Skeletal muscle tissue (tissue), 4 donors: Measurements from ENCODE around the gene ADAM17. TPM values are rescaled to one million over a fixed set of nuclear protein-coding genes. Genes with fewer than 3 reads are reported as not detected.
"Not testable (repeated sequence)": the region's sequence is repeated elsewhere in the genome, so short reads cannot be mapped to it uniquely, and the experiment has no call there.

Source experiments
- H3K27ac ChIP-seq: one replicate; pipeline ENCODE4 v1.7.0; 2013; ENCODE audit warnings: mild to moderate bottlenecking, low read depth, low read length, inconsistent platforms
- H3K27me3 ChIP-seq, 3 donors: one replicate each; pipeline ENCODE4 v1.7.0; 2013; ENCODE audit warnings: low read length in 3 of 3; ENCODE audit not compliant: control insufficient read depth in 3 of 3, insufficient read depth in 3 of 3
- H3K36me3 ChIP-seq, 3 donors: one replicate each; pipeline ENCODE4 v1.7.0; 2013; ENCODE audit warnings: low read length in 3 of 3; ENCODE audit not compliant: control insufficient read depth in 3 of 3, insufficient read depth in 3 of 3
- H3K4me1 ChIP-seq, 3 donors: one replicate each; pipeline ENCODE4 v1.7.0; 2013; ENCODE audit warnings: low read length in 3 of 3, mild to moderate bottlenecking in 3 of 3; ENCODE audit not compliant: control insufficient read depth in 3 of 3, insufficient read depth in 3 of 3
- H3K4me3 ChIP-seq, 3 donors: one replicate each; pipeline ENCODE4 v1.7.0; 2013; ENCODE audit warnings: low read length in 3 of 3
- H3K9ac ChIP-seq, 3 donors: one replicate each; pipeline ENCODE4 v1.7.0; 2013; ENCODE audit warnings: low read length in 3 of 3, mild to moderate bottlenecking in 3 of 3, moderate library complexity in 2 of 3, low read depth in 1 of 3
- H3K9me3 ChIP-seq, 3 donors: one replicate each; pipeline ENCODE4 v1.7.0; 2013; ENCODE audit warnings: low read length in 3 of 3; ENCODE audit not compliant: control insufficient read depth in 3 of 3
- total RNA-seq: library from RNA; depleted of rRNA; stranded (reverse); fragments of >200 nt; gene quantifications from one replicate; pipeline ENCODE4 v1.2.3, GENCODE V29; 2014
- donor health status: Osteomylitis.

ADAM17 gene
- 20.4 TPM for total RNA-seq

DNA sequence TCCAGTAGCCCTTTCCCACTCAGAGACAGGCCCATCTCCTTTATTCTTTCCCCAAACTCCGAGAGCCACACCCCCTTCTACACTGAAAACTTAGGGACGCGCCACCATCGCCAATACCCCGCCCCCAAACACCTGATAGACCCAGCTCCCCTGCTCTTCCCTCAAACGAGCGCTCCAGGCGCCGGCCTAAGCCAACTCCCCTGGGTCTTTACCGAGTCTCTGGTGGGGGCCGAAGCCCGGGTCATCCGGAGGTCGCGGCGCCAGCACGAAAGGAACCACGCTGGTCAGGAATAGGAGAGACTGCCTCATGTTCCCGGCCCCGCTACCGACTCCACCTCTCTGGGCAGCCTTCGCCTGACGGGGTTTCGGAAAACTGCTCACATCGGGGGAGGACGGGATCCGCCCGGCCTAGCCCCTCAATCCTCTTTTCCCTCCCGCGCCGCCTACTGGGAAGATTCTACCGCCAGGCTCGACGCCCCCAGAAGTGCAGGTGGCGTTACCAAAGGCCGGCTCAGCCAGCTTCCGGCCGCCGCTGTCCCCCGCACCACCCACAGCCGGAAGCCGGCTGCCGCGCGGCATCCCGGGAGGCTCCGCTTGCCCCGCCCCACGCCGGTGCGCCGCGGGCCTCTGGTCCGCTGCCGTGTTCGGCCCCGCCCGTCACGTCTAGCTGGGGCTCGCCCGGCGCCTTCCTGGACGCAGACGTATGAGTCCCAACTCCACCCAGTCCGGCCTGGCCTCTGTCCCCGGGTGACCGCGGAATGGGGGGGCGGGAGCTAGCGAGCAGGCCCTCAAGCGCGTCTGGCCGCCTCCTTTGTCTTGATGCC is at the start of gene ADAM17:
TSS of gene ADAM17 (minus strand) at position 534 of the 824 bp plus-strand sequence. CDS start at position 309, 225 bp downstream.
- peak within 1 kb of the TSS; percentile 96 to 100 (median 98) for H3K9ac ChIP-seq
- peaks cover 14 to 21% (median 21%) of the 10 kb centered on the region in 3 donors for H3K4me1 ChIP-seq

DNA sequence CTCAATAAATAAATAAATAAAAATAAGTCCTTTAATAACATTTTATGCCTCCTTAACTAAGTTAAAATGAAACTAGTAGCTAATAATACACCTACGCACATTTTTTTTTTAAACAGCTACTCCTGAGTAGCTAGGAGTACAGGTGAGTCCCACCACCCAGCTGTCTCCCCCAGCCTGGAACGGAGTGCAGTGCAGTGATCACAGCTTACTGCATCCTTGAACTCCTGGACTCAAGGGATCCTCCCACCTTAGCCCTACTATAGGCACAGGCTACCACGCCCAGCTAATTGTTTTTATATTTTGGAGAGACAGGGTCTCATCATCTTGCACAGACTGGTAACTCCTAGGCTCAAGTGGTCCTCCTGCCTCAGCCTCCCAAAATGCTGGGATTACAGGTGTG is 46.8 kb upstream of the ADAM17 start:
- Histone ChIP-seq H3K27me3 (no peaks in the 10 kb centered on the region), H3K27ac (no peak overlapping the region), H3K9me3 (peaks cover 0 to 3% (median 0%) of the 10 kb centered on the region in 3 donors), H3K4me3 (no peak overlapping the region), H3K9ac (no peak overlapping the region), H3K4me1 (no peaks in the 10 kb centered on the region), H3K36me3 (peaks cover 2 to 6% (median 4%) of the 10 kb centered on the region in 3 donors)

More for the DNA sequence above, at the start of gene ADAM17:
- Histone ChIP-seq H3K4me3 (peak within 1 kb of the TSS; percentile 88 to 94 (median 93)), H3K36me3 (no peaks in the 10 kb centered on the region), H3K27ac (peak within 1 kb of the TSS; percentile 98), H3K9me3 (no peaks in the 10 kb centered on the region), H3K27me3 (no peaks in the 10 kb centered on the region)

DNA sequence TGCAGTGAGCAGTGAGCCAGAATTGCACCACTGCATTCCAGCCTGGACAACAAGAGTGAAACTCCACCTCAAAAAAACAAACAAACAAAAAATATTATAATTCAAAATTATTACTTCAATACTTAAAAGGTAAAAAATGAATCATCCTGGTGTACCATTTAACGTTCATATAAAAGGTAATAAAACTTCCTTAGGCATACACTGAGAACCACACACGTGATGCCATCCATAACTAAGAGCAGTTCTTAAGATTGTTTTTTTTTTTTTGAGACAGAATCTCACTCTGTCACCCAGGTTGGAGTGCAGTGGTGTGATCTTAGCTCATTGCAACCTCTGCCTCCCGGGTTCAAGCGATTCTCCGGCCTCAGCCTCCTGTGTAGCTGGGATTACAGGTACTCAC is 45.8 kb upstream of the ADAM17 start:
- no peak overlapping the region for H3K9ac ChIP-seq
- peaks cover 0 to 5% (median 4%) of the 10 kb centered on the region in 3 donors for H3K4me1 ChIP-seq
- no peaks in the 10 kb centered on the region for H3K27me3 ChIP-seq
- peaks cover 0 to 3% (median 0%) of the 10 kb centered on the region in 3 donors for H3K9me3 ChIP-seq
- no peak overlapping the region for H3K27ac ChIP-seq
- H3K4me3 ChIP-seq: no peak overlapping the region
- peaks cover 2 to 6% (median 4%) of the 10 kb centered on the region in 3 donors for H3K36me3 ChIP-seq

DNA sequence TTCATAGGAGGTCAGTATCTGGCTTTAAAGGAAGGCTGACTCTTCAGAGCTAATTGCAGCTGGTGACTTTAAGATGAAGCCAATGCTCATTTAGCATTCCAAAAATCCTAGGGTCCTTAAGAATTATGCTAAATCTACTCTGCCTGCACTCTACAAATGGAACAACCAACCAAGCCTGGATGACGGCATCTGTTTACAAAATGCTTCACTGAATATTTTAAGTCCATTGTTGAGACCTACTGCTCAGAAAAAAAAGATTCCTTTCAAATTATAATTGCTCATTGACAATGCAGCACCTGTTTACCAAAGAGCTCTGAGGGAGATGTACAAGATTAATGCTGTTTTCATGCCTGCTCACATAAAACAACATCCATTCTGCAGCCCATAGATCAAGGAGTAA is 43.8 kb upstream of the ADAM17 start:
- peaks cover 3 to 20% (median 9%) of the 10 kb centered on the region in 3 donors for H3K4me1 ChIP-seq
- H3K9me3 ChIP-seq: peaks cover 0 to 3% (median 0%) of the 10 kb centered on the region in 3 donors
- H3K36me3 ChIP-seq: peaks cover 2 to 6% (median 4%) of the 10 kb centered on the region in 3 donors
- H3K27me3 ChIP-seq: no peaks in the 10 kb centered on the region
- H3K4me3 ChIP-seq: no peak overlapping the region
- no peak overlapping the region for H3K9ac ChIP-seq
- no peak overlapping the region for H3K27ac ChIP-seq

DNA sequence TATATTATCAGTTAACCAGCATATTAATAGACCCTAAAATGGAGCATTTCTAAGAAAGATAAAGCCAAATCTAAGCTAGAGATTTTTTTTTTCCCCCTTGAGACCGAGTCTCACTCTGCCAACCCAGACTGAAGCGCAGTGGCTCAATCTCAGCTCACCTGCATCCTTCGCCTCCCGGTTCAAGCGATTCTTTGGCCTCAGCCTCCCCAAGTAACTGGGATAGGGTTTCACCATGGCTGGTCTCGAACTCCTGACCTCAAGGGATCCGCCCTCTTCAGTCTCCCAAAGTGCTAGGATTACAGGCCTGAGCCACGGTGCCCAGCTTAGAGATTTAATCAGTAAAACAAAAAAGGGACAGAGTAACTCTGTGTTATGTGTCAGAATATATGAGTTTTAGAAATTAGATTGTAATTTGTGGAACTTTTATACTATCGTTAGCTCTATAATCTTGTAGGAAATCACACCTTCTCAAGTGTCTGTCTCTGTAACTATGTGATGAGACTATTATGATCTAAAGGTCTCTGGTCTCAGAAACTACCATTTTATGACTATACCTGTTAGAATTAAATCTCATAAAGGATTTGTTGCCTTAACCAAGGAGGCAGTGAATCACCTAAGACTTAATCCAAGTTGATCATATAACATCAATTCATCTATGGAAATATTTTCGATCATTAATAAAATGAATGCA is 41.1 kb upstream of the ADAM17 start:
- H3K36me3 ChIP-seq: peaks cover 2 to 7% (median 6%) of the 10 kb centered on the region in 3 donors
- no peak overlapping the region for H3K9ac ChIP-seq
- no peak overlapping the region for H3K27ac ChIP-seq
- peaks cover 6 to 28% (median 14%) of the 10 kb centered on the region in 3 donors for H3K4me1 ChIP-seq
- H3K9me3 ChIP-seq: peaks cover 0 to 3% (median 0%) of the 10 kb centered on the region in 3 donors
- no peaks in the 10 kb centered on the region for H3K27me3 ChIP-seq
- H3K4me3 ChIP-seq: no peak overlapping the region

DNA sequence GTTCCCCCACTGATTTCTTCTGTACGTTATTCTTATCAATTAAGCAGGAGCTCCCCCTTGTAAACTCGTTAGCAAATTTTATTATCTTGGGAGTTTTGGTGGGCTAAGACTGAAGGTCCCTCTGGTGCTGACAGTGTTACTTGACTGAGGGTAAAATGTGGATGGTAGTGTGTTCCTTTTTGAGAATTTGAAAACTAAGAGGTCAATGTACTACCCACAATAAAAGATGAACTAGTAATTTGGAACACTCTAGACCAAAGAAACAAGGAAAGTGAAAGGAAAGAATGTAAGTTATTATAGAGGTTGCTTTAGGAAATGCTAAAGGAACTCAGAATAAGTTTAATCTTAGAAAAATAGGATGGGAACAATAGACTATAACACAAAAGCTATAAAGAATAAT is 40.1 kb upstream of the ADAM17 start:
- H3K27me3 ChIP-seq: no peaks in the 10 kb centered on the region
- H3K4me1 ChIP-seq: peaks cover 6 to 28% (median 14%) of the 10 kb centered on the region in 3 donors
- H3K9me3 ChIP-seq: peaks cover 0 to 3% (median 0%) of the 10 kb centered on the region in 3 donors
- no peak overlapping the region for H3K27ac ChIP-seq
- H3K4me3 ChIP-seq: no peak overlapping the region
- H3K9ac ChIP-seq: no peak overlapping the region
- H3K36me3 ChIP-seq: peaks cover 2 to 12% (median 7%) of the 10 kb centered on the region in 3 donors

DNA sequence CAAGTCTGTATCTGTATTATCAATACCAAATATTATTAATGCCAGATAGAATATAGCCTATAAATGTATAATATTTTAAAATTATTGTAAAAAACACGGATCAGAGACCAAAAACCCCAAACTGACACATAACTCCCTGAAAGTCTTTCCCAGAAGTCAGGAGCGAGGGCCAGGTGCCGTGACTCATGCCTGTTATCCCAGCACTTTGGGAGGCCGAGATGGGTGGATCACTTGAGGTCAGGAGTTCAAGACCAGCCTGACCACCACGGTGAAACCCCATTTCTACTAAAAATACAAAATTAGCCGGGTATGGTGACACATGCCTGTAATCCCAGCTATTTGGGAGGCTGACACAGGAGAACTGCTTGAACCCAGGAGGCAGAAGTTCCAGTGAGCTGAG is 39.6 kb upstream of the ADAM17 start:
- not testable (repeated sequence) for H3K9ac ChIP-seq, H3K9me3 ChIP-seq, H3K27me3 ChIP-seq, H3K4me3 ChIP-seq, H3K36me3 ChIP-seq, H3K27ac ChIP-seq
- peaks cover 6 to 28% (median 14%) of the 10 kb centered on the region in 3 donors for H3K4me1 ChIP-seq

DNA sequence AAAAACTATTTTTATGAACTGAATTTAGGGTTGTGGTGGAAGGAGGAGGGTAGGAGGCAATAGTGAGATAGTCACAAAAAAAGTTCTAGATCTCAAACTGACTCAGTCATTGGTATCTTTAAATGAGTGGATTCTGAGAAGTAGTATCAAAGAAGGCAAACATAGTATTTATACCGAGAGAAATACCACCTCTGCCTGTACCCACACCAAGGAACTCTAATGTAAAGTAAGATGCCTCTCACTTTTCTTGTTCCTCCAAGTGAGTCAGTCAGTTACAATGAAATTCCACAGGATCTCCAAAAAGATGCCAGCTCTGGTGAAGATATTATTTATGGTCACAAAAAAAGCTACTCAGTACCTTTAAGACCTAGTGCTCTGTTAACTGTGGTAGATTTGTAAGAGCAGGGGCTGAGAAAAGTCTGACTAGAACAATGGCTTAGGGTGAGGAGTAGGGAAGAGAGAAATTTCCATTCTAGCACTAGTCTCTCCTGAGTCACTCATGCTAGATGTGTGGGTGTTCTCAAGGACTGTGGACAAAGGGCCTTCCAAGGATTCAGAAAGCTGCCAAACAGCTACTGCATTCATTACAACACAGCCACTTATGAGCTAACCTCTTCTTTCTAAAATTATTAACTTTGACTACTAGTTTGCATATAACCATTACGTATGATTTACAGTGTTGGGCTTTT is 38.9 kb upstream of the ADAM17 start:
- Histone ChIP-seq H3K9ac (no peak overlapping the region), H3K27ac (peak overlapping the region; percentile 33), H3K4me1 (peaks cover 6 to 28% (median 14%) of the 10 kb centered on the region in 3 donors), H3K27me3 (no peaks in the 10 kb centered on the region), H3K9me3 (no peaks in the 10 kb centered on the region), H3K4me3 (no peak overlapping the region), H3K36me3 (peaks cover 0 to 7% (median 5%) of the 10 kb centered on the region in 3 donors)

DNA sequence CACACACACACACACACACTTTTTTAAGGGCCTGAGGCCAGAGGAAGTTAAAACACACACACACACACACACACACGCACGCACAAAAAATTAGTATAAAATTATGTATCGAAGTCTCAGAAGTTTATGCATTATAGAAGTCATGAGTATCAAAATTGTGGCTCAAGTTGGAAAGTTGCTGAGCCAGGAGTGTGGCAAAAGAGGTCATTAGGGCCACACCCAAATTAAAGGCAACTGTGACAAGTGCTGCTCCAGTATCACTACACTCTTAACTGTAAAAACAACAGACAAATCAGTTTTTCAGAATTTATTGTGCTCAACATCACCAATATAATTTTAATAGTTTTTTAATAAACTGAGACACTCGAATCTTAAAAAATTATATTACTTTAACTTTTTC is 38.3 kb upstream of the ADAM17 start:
- Histone ChIP-seq H3K4me3 (no peak overlapping the region), H3K9ac (no peak overlapping the region), H3K27ac (peak overlapping the region; percentile 33), H3K4me1 (peaks cover 6 to 28% (median 14%) of the 10 kb centered on the region in 3 donors), H3K27me3 (no peaks in the 10 kb centered on the region), H3K9me3 (no peaks in the 10 kb centered on the region), H3K36me3 (peaks cover 0 to 9% (median 5%) of the 10 kb centered on the region in 3 donors)
